Measurements from ENCODE around the gene LMO4. TPM values are rescaled to one million over a fixed set of nuclear protein-coding genes. Genes with fewer than 3 reads are reported as not detected.

Gene LMO4
- total RNA-seq, 4 donors from 2014 or later = 29.6 to 47.3 (median 35.8) TPM

DNA sequence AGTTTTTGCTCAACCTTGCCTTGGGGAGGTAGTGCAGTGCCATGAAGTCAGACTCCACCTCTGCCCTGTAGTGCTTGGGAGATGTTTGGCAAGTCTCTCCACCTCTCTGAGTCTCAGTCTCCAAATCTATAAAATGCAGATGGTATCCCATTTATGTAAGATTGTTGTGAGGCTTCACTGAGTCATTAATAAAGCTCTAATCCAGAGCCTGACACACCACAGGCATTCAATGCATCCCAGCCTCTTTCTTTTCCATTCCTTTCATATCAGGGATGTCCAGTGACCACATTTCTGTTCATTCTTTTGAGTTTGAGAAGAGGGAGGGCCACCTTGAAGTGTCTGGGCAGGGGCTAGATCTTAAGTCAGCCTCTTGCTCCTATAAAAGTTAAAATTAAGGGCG, 37.6 kb upstream of the LMO4 start:
- no peaks in the 10 kb centered on the region for H3K36me3 ChIP-seq
- no peak overlapping the region for H3K4me3 ChIP-seq
- no peak overlapping the region for H3K27ac ChIP-seq
- no peaks in the 10 kb centered on the region for H3K9me3 ChIP-seq
- no peak for TF ChIP-seq POLR2A (IDR thresholded peaks at IDR 0.05)
- TF ChIP-seq CTCF (IDR thresholded peaks at IDR 0.05 in 4 of 5, conservative IDR thresholded peaks at IDR 0.05 in 1 of 5) = no peak
- intact Hi-C loops (cut with DNase I; ENCODE audit: low total_unique reads) (loop anchor here (10.0 kb wide), 2 partner anchors 234 to 774 kb away; no protein-coding TSS in a partner anchor), in situ Hi-C loops (cut with MboI; ENCODE audit: low sequenced_read_pairs in 4 of 4) (loop anchor here in 3 of 4 donors (10.0 to 25.0 kb wide), 4 partner anchors 154 to 671 kb away; no protein-coding TSS in a partner anchor)
- ATAC-seq = no peak
- H3K4me1 ChIP-seq = no peaks in the 10 kb centered on the region
- DNase-seq = no peak
- no peaks in the 10 kb centered on the region for H3K27me3 ChIP-seq

- H3K27me3 ChIP-seq = no peaks in the 10 kb centered on the region
- peak in 1 of 2 donors; percentile 16 for DNase-seq
- H3K27ac ChIP-seq = no peak overlapping the region
- TF ChIP-seq POLR2A (IDR thresholded peaks at IDR 0.05) = no peak
- TF ChIP-seq CTCF (IDR thresholded peaks at IDR 0.05 in 4 of 5, conservative IDR thresholded peaks at IDR 0.05 in 1 of 5) = peak; percentile 55 to 79 (median 68)
- H3K36me3 ChIP-seq = no peaks in the 10 kb centered on the region
- in situ Hi-C loops (cut with MboI; ENCODE audit: low sequenced_read_pairs in 4 of 4) = loop anchor here in 3 of 4 donors (10.0 to 25.0 kb wide), 4 partner anchors 156 to 669 kb away; no protein-coding TSS in a partner anchor
- H3K9me3 ChIP-seq = no peaks in the 10 kb centered on the region
- ATAC-seq = peak in 1 of 2 donors; percentile 53
- H3K4me3 ChIP-seq = no peak overlapping the region
- intact Hi-C loops (cut with DNase I; ENCODE audit: low total_unique reads) = loop anchor here (1.0 to 10.0 kb wide), 3 partner anchors 232 to 772 kb away; no protein-coding TSS in a partner anchor
- no peaks in the 10 kb centered on the region for H3K4me1 ChIP-seq
Measured at GRCh38 chr1:87292684-87293493, 35.8 kb upstream of the LMO4 start.

DNA sequence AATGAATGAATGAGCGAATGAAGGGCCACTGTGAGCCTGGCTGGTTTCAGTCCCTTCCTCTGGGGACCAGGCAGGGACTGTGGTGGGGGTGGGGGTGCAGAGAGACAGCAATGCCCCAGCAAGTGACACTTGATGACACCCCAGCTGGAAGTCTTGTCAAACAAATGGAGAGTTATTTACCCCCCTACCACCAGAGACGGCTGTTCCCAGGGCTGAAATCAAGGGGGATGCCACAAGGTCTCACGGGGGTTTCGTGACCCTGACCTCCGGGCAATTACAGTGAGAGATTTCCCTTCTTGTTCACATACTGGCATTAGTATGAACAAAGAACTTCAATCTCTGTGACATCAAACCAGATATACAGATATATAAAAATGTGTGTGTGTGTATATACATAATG, 34.0 kb upstream of the LMO4 start:
- no peaks in the 10 kb centered on the region for H3K36me3 ChIP-seq
- in situ Hi-C loops (cut with MboI; ENCODE audit: low sequenced_read_pairs in 4 of 4) (loop anchor here in 3 of 4 donors (10.0 to 25.0 kb wide), 4 partner anchors 157 to 668 kb away; no protein-coding TSS in a partner anchor), intact Hi-C loops (cut with DNase I; ENCODE audit: low total_unique reads) (loop anchor here (10.0 kb wide), 2 partner anchors 230 to 770 kb away; no protein-coding TSS in a partner anchor)
- H3K4me3 ChIP-seq = no peak overlapping the region
- DNase-seq (no peak), ATAC-seq (no peak)
- TF ChIP-seq CTCF (IDR thresholded peaks at IDR 0.05 in 4 of 5, conservative IDR thresholded peaks at IDR 0.05 in 1 of 5) (no peak), POLR2A (IDR thresholded peaks at IDR 0.05) (no peak)
- H3K27ac ChIP-seq = no peak overlapping the region
- no peaks in the 10 kb centered on the region for H3K9me3 ChIP-seq
- no peaks in the 10 kb centered on the region for H3K4me1 ChIP-seq
- no peaks in the 10 kb centered on the region for H3K27me3 ChIP-seq

DNA sequence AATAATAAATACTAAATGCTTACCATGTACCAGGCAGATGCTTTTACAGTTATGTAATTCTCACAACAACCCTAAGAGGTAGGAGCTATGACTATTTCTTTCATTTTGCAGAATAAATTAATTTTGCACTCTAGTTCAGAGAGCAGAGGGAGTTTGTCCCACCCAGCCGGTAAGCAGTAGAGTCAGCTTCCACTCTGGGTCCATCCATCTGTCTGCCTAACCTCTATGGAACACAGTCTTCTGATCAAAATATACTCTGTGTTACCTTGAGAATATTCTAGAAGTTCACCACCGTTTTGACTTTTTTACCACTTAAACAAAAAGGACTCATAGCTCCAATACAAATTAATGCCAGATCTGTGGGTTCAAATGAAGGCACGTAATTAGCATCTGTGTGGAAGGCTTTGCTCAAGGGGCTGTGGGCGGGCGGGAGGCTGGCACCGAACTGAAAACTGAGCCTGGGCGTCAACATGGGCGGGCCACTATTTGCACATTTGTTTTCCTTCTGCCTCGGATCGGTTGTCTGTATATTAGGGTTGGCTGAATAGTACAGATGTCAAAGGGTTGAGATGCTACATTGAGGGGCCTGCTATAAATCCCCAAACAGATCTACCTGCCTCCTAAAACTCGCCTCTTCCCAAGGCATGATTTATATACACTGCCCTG, 33.1 kb upstream of the LMO4 start:
- intact Hi-C loops (cut with DNase I; ENCODE audit: low total_unique reads) = loop anchor here (10.0 kb wide), 2 partner anchors 229 to 769 kb away; no protein-coding TSS in a partner anchor
- Histone ChIP-seq H3K36me3 (no peaks in the 10 kb centered on the region), H3K9me3 (no peaks in the 10 kb centered on the region), H3K4me3 (no peak overlapping the region), H3K27me3 (no peaks in the 10 kb centered on the region), H3K27ac (no peak overlapping the region), H3K4me1 (no peaks in the 10 kb centered on the region)
- no peak for ATAC-seq
- TF ChIP-seq POLR2A (IDR thresholded peaks at IDR 0.05) = no peak
- TF ChIP-seq CTCF (IDR thresholded peaks at IDR 0.05 in 4 of 5, conservative IDR thresholded peaks at IDR 0.05 in 1 of 5) = no peak
- in situ Hi-C loops (cut with MboI; ENCODE audit: low sequenced_read_pairs in 4 of 4) = loop anchor here in 3 of 4 donors (10.0 to 25.0 kb wide), 4 partner anchors 158 to 667 kb away; no protein-coding TSS in a partner anchor
- no peak for DNase-seq

Data from gastrocnemius medialis (tissue), 4 donors.